C4-2B (cell line): ENCODE measurements around the gene ETNK1.

Source experiments
- CTCF ChIP-seq: fragments of 450-650 bp; conservative IDR thresholded peaks from 2 replicates; pipeline ENCODE4 v1.5.1; 2017; ENCODE audit warnings: mild to moderate bottlenecking
- ZFX ChIP-seq: fragments of 450-650 bp; IDR thresholded peaks from 2 replicates; pipeline ENCODE4 v1.6.1; 2017

GRCh38 chr12:22600181-22600580 is 24.8 kb upstream of the ETNK1 start:
- TF ChIP-seq CTCF (no peak), ZFX (no peak)
